GM19397 (cell line): ENCODE data around the gene KRT83.

Experiments used
- ATAC-seq: cut with Tn5 transposase; IDR thresholded peaks from one replicate; pipeline ENCODE4 v1.9.1; 2021; ENCODE audit warnings: mild to moderate bottlenecking, moderate library complexity; ENCODE audit not compliant: unreplicated experiment

KRT83 gene

GRCh38 chr12:52320784-52321400 is at the start of gene KRT83:
TSS of gene KRT83 (minus strand) at chr12:52321398. CDS start at chr12:52321335, 63 bp downstream.
- ATAC-seq = no peak

- ATAC-seq = no peak
Measured at GRCh38 chr12:52369809-52370208, 48.6 kb upstream of the KRT83 start.

- ATAC-seq = no peak
Measured at GRCh38 chr12:52369211-52369610, 48.0 kb upstream of the KRT83 start.

GRCh38 chr12:52368508-52368907 is 47.3 kb upstream of the KRT83 start:
- no peak for ATAC-seq

GRCh38 chr12:52367876-52368275 is 46.7 kb upstream of the KRT83 start:
- ATAC-seq = no peak

GRCh38 chr12:52366738-52367485 is 45.7 kb upstream of the KRT83 start, which contains the start of gene KRT85:
TSS of gene KRT85 (minus strand) at chr12:52367481. CDS start at chr12:52367405, 76 bp downstream.
- ATAC-seq = no peak

GRCh38 chr12:52364901-52365489 is 43.8 kb upstream of the KRT83 start:
- no peak for ATAC-seq

- no peak for ATAC-seq
Measured at GRCh38 chr12:52364061-52364460, 42.9 kb upstream of the KRT83 start.

- ATAC-seq = no peak
Measured at GRCh38 chr12:52363111-52363679, 42.0 kb upstream of the KRT83 start.

GRCh38 chr12:52362118-52362726 is 41.0 kb upstream of the KRT83 start:
- ATAC-seq = no peak

- no peak for ATAC-seq
Measured at GRCh38 chr12:52361553-52361952, 40.4 kb upstream of the KRT83 start.

- no peak for ATAC-seq
Measured at GRCh38 chr12:52360663-52361271, 39.6 kb upstream of the KRT83 start.

- ATAC-seq = no peak
Measured at GRCh38 chr12:52360106-52360662, 39.0 kb upstream of the KRT83 start.

- no peak for ATAC-seq
Measured at GRCh38 chr12:52359621-52360061, 38.4 kb upstream of the KRT83 start.

GRCh38 chr12:52358575-52359350 is 37.6 kb upstream of the KRT83 start:
- ATAC-seq = peak; percentile 87

- ATAC-seq = no peak
Measured at GRCh38 chr12:52356762-52357580, 35.8 kb upstream of the KRT83 start.

GRCh38 chr12:52356031-52356761 is 35.0 kb upstream of the KRT83 start:
- ATAC-seq = no peak

GRCh38 chr12:52355176-52355575 is 34.0 kb upstream of the KRT83 start:
- no peak for ATAC-seq
